ENCODE results near the gene WDR76.

DNA sequence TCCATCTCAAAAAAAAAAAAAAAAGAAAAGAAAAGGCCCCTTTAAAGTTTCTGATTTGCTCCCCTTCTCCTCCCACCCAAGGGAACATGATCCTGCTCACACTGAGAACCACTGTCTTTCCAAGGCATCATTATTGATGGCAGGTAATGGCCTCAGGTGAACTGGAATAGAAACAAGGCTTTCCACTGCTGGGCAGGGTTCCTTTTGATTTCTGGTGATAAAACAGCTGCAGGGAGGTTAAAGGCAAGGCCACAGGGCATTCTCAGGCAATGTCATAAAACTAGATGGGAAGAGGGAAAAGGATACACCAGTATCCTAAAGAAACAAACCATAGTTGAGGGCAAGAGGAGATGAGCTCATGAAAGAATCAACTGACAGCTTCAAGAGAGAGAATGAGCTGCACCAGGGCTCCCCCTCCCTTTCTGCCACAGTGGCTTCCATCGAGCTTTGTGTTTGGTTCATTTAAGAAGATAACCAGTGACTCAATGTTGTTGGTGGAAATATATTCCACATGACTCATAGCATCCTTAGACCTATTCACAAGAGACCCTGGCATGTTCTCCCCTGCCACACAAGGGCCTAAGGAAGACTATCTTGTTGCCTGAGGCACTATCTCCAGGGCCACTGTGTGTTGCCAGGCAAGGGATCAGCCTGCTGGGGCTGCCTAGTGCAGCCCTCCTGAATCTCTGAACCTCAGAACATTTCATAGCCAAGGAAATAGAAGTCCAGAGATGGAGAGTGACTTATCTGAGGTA lies 86.4 kb downstream of the WDR76 start:
- TF ChIP-seq, protein P1, sequence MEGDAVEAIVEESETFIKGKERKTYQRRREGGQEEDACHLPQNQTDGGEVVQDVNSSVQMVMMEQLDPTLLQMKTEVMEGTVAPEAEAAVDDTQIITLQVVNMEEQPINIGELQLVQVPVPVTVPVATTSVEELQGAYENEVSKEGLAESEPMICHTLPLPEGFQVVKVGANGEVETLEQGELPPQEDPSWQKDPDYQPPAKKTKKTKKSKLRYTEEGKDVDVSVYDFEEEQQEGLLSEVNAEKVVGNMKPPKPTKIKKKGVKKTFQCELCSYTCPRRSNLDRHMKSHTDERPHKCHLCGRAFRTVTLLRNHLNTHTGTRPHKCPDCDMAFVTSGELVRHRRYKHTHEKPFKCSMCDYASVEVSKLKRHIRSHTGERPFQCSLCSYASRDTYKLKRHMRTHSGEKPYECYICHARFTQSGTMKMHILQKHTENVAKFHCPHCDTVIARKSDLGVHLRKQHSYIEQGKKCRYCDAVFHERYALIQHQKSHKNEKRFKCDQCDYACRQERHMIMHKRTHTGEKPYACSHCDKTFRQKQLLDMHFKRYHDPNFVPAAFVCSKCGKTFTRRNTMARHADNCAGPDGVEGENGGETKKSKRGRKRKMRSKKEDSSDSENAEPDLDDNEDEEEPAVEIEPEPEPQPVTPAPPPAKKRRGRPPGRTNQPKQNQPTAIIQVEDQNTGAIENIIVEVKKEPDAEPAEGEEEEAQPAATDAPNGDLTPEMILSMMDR (IDR thresholded peaks at IDR 0.05): no peak
- TF ChIP-seq POLR2A (IDR thresholded peaks at IDR 0.05; ENCODE audit: low read length) (no peak), MAZ (IDR thresholded peaks at IDR 0.05; ENCODE audit: borderline replicate concordance, low read depth, low read length) (no peak)
- TF ChIP-seq, protein P2, sequence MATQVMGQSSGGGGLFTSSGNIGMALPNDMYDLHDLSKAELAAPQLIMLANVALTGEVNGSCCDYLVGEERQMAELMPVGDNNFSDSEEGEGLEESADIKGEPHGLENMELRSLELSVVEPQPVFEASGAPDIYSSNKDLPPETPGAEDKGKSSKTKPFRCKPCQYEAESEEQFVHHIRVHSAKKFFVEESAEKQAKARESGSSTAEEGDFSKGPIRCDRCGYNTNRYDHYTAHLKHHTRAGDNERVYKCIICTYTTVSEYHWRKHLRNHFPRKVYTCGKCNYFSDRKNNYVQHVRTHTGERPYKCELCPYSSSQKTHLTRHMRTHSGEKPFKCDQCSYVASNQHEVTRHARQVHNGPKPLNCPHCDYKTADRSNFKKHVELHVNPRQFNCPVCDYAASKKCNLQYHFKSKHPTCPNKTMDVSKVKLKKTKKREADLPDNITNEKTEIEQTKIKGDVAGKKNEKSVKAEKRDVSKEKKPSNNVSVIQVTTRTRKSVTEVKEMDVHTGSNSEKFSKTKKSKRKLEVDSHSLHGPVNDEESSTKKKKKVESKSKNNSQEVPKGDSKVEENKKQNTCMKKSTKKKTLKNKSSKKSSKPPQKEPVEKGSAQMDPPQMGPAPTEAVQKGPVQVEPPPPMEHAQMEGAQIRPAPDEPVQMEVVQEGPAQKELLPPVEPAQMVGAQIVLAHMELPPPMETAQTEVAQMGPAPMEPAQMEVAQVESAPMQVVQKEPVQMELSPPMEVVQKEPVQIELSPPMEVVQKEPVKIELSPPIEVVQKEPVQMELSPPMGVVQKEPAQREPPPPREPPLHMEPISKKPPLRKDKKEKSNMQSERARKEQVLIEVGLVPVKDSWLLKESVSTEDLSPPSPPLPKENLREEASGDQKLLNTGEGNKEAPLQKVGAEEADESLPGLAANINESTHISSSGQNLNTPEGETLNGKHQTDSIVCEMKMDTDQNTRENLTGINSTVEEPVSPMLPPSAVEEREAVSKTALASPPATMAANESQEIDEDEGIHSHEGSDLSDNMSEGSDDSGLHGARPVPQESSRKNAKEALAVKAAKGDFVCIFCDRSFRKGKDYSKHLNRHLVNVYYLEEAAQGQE (IDR thresholded peaks at IDR 0.05): no peak

Measured in A549 (cell line).